Measurements from ENCODE around the gene CAND1.

Gene CAND1

GRCh38 chr12:67348683-67349082 is 79.5 kb downstream of the CAND1 start:
- no peak for FAIRE-seq

DNA sequence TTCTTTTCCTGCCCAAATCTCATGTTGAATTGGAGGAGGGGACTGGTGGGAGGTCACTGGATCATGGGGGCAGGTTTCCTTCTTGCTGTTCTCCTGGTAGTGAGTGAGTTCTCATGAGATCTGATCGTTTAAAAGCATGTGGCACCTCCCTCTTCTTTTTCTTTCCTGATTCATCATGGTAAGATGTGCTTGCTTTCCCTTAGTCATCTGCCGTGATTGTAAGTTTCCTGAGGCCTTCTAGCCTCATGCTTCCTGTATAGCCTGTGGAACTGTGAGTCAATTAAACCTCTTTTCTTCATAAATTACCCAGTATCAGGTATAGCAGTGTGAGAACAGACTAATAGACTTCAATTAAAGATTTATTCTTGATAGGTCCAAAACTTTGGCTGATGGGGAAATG is 83.5 kb downstream of the CAND1 start:
- FAIRE-seq: no peak

DNA sequence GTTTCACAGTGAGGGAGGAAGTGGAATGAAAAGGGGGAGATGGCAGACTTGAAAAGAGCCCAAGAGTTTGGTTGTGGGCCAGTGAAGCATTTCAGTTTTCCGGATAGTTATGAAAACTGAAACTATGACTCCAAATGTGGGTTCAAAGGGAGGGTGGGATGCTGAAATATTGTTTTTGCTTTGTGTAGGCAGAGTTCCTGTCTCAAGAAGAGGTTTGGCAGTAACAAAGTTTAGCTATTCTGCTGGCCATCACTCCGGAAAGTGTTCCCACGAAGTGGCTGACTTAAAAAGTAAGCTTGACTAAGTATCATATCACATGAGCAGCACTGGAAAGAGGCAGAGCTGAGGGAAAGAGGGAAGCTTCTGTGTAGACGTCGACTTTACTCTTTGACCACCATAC is 85.2 kb downstream of the CAND1 start:
- FAIRE-seq: no peak

GRCh38 chr12:67354966-67355365 is 85.8 kb downstream of the CAND1 start:
- no peak for FAIRE-seq

- FAIRE-seq: peak; percentile 91
Measured at GRCh38 chr12:67355428-67356379, 86.5 kb downstream of the CAND1 start.

DNA sequence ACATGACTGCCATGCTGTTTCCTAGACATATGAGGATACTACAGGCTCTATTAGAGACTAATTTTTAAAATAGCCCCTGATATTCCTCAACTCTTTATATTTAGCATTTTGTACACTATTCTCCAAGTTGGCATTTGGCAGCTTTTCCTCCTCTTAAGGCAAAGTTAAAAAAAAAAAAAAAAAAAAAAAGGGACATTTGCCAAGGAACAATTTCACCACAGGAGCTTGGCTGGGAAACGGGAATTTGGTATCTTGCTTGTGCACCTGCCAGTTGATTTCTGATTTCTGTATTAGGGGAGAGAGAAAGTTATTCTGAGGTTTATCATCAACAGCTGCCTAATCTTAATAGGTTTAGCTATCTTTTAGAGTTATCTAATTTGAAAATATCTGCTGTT is 87.2 kb downstream of the CAND1 start:
- no peak for FAIRE-seq

DNA sequence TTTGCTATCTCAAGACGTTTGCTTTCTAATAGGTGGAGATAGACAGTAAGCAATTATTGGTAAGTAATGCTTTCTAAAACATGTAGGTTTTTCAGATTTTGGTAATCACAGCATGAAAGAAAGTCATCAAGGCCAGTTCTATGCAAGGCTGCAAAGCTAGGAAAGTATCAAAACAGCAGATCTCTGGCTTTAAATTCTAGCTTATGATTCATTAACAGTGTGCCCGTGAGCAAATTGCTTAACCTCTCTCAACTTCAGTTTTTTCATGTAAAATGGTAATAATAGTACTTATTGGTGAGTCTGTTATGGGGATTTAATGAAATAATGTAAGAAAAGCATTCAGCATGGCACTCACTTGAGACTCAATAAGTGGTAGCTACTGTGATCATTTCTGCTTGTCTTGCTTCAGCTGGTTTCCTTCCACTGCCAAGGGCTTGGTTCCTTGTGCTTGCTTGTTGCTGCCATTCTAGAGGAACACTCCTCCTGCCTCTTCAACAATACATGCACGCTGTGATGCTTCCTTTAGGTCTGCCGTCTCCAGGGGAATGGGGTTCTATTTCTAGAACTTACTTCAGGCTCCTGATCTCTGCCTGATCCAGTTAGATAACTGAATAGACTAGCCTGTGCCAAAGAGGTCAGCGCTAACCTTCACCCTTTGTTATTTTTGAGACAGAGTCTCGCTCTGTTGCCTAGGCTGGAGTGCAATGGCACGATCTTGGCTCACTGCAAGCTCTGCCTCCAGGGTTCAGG is 88.4 kb downstream of the CAND1 start:
- no peak for FAIRE-seq

- FAIRE-seq: no peak
Measured at GRCh38 chr12:67358781-67359338, 89.7 kb downstream of the CAND1 start.

DNA sequence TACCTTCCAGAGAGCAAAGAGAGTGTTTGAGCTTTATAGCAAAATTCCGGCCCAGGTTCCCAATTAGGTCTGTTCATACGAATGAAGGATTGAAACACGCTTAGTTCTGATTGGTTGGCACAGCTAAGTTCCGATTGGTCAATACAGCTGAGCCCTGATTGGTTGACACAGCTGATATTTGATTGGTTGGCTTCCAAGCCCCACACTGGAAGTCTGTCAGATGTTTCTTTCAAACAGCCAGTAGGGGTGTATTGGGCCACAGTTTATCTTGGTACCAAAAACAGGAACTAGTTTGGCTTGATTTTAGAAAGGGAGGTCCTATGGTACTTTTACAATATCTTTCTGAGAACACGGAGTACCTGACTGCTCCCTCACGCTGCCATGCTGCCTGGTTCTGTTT is 93.4 kb downstream of the CAND1 start:
- no peak for FAIRE-seq

GRCh38 chr12:67364228-67364627 is 95.1 kb downstream of the CAND1 start:
- no peak for FAIRE-seq

DNA sequence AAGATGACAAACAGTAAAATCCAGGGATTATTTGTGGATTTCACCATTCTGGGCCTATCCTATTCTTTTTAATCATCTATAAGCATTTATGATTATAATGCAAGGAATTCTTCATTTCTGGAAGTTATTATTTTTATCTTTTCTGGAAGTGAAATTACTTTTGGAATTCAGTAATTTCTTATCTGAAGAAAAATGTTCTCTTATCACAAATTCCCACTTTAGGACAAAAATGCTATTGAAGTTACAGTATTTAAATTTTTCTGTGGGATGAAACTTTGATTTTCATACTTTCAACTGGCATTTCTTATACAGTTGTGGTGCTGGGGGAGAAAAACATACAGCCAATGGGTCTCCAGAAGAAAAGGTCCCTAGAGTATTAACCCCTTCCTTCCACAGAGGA is 96.0 kb downstream of the CAND1 start:
- FAIRE-seq: no peak

- FAIRE-seq: no peak
Measured at GRCh38 chr12:67367843-67368242, 98.7 kb downstream of the CAND1 start.
